IMR-90 (cell line): ENCODE measurements around the gene CTNNA2. TPM values are rescaled to one million over a fixed set of nuclear protein-coding genes. Genes with fewer than 3 reads are reported as not detected.

Source experiments
- ATAC-seq: fragments of 200-7000 bp; cut with Tn5 transposase; 2 replicates; pipeline ENCODE4 v1.9.1; 2020; ENCODE audit warnings: low read depth, mild to moderate bottlenecking, moderate library complexity
- BruUV-seq: library from RNA; stranded (reverse); fragments of 400-500 nt; replicated peaks from 2 replicates; lab custom pipeline; 2021; lab: Mats Ljungman, UMichigan
- CTCF ChIA-PET: fragments of 300-600 bp; formaldehyde crosslinking; extraction: SDS; loops from one replicate; lab custom pipeline; 2021; ENCODE audit warnings: antibody characterized with exemption; lab: Yijun Ruan, JAX
- POLR2A ChIA-PET: fragments of 300-600 bp; sonication (Branson Sonifier 250); formaldehyde crosslinking; loops from one replicate; lab custom pipeline; 2022; ENCODE audit warnings: antibody characterized with exemption; ENCODE audit not compliant: unreplicated experiment; lab: Charles Lee
- DNase-seq: peaks from one replicate; pipeline ENCODE4 v3.0.0; 2013
- H2AFZ ChIP-seq: replicated peaks from 2 replicates; pipeline ENCODE3; 2013; ENCODE audit warnings: low read length, mild to moderate bottlenecking; ENCODE audit not compliant: poor library complexity
- H2AK5ac ChIP-seq: 2 replicates; pipeline ENCODE4 v1.6.1; 2013; ENCODE audit warnings: low read depth, low read length, inconsistent platforms
- H2AK9ac ChIP-seq: replicated peaks from 2 replicates; pipeline ENCODE3; 2013; ENCODE audit warnings: mild to moderate bottlenecking, low read depth, low read length, moderate library complexity; ENCODE audit not compliant: poor library complexity
- H2BK120ac ChIP-seq: 2 replicates; pipeline ENCODE4 v1.6.1; 2013; ENCODE audit warnings: low read depth, low read length, inconsistent platforms
- H2BK15ac ChIP-seq: 3 replicates; pipeline ENCODE4 v1.6.1; 2013; ENCODE audit warnings: low read depth, low read length, inconsistent platforms
- H2BK20ac ChIP-seq: 2 replicates; pipeline ENCODE4 v1.6.1; 2013; ENCODE audit warnings: low read depth, mild to moderate bottlenecking, inconsistent platforms, low read length, moderate library complexity
- H2BK5ac ChIP-seq: 2 replicates; pipeline ENCODE4 v1.6.1; 2013; ENCODE audit warnings: mild to moderate bottlenecking, low read depth, low read length, inconsistent platforms; ENCODE audit not compliant: poor library complexity, severe bottlenecking
- H3K14ac ChIP-seq: replicated peaks from 2 replicates; pipeline ENCODE4 v1.6.1; 2013; ENCODE audit warnings: low read depth, low read length, inconsistent platforms
- H3K18ac ChIP-seq: 2 replicates; pipeline ENCODE4 v1.6.1; 2013; ENCODE audit warnings: low read depth, low read length, control low read depth
- H3K23ac ChIP-seq: 2 replicates; pipeline ENCODE4 v1.6.1; 2013; ENCODE audit warnings: low read depth, low read length, inconsistent platforms
- H3K27ac ChIP-seq: 2 replicates; pipeline ENCODE4 v1.5.1; 2013; ENCODE audit warnings: mild to moderate bottlenecking, control low read depth, low read length; ENCODE audit not compliant: insufficient read depth
- H3K27me3 ChIP-seq: 2 replicates; pipeline ENCODE4 v1.6.1; 2013; ENCODE audit warnings: low read length; ENCODE audit not compliant: control insufficient read depth, insufficient read depth
- H3K36me3 ChIP-seq: 2 replicates; pipeline ENCODE4 v1.6.1; 2013; ENCODE audit warnings: low read length, mixed read lengths; ENCODE audit not compliant: control insufficient read depth, insufficient read depth
- H3K4ac ChIP-seq: 2 replicates; pipeline ENCODE4 v1.6.1; 2013; ENCODE audit warnings: low read depth, low read length, inconsistent platforms
- H3K4me1 ChIP-seq: 2 replicates; pipeline ENCODE4 v1.6.1; 2013; ENCODE audit warnings: low read length, mixed read lengths; ENCODE audit not compliant: control insufficient read depth, insufficient read depth
- H3K4me2 ChIP-seq: 2 replicates; pipeline ENCODE4 v1.6.1; 2013; ENCODE audit warnings: low read depth, mild to moderate bottlenecking, control low read depth, low read length, moderate library complexity
- H3K4me3 ChIP-seq: 2 replicates; pipeline ENCODE4 v1.5.1; 2013; ENCODE audit warnings: low read depth, mild to moderate bottlenecking, control low read depth, low read length, moderate library complexity; ENCODE audit not compliant: insufficient read depth
- H3K56ac ChIP-seq: 2 replicates; pipeline ENCODE4 v1.6.1; 2013; ENCODE audit warnings: low read length, inconsistent platforms; ENCODE audit not compliant: insufficient read depth; ENCODE audit errors: extremely low read depth
- H3K79me1 ChIP-seq, 2 experiments: 2 replicates each; pipeline ENCODE4 v1.6.1; 2013; ENCODE audit warnings: low read length in 2 of 2, inconsistent platforms in 1 of 2, low read depth in 1 of 2
- H3K9ac ChIP-seq: 2 replicates; pipeline ENCODE4 v1.6.1; 2013; ENCODE audit warnings: low read depth, low read length, control low read depth
- H3K9me1 ChIP-seq: 2 replicates; pipeline ENCODE4 v1.6.1; 2013; ENCODE audit warnings: low read length, inconsistent platforms; ENCODE audit not compliant: insufficient read depth
- H3K9me3 ChIP-seq: 2 replicates; pipeline ENCODE4 v1.6.1; 2013; ENCODE audit warnings: low read length; ENCODE audit not compliant: control insufficient read depth, insufficient read depth
- H4K20me1 ChIP-seq: 2 replicates; pipeline ENCODE4 v1.6.1; 2013; ENCODE audit warnings: low read length, inconsistent platforms; ENCODE audit not compliant: insufficient read depth
- H4K5ac ChIP-seq: 2 replicates; pipeline ENCODE4 v1.6.1; 2013; ENCODE audit warnings: mild to moderate bottlenecking, low read depth, low read length, control low read depth
- H4K8ac ChIP-seq, 2 experiments: 2 replicates each; pipeline ENCODE4 v1.6.1; 2013; ENCODE audit warnings: low read depth in 2 of 2, low read length in 2 of 2, control low read depth in 1 of 2, inconsistent platforms in 1 of 2
- H4K91ac ChIP-seq: 2 replicates; pipeline ENCODE4 v1.6.1; 2013; ENCODE audit warnings: low read depth, low read length, inconsistent platforms; ENCODE audit not compliant: insufficient read depth
- CEBPB ChIP-seq: IDR thresholded peaks from 2 replicates; pipeline ENCODE4 v1.6.1; 2012; ENCODE audit warnings: low read depth, low read length, improper control_type of control experiment
- FOS ChIP-seq: fragments of 150-350 bp; IDR thresholded peaks from 2 replicates; pipeline ENCODE4 v1.6.1; 2016; ENCODE audit warnings: low read depth, low read length
- MAFK ChIP-seq: IDR thresholded peaks from 2 replicates; pipeline ENCODE4 v1.6.1; 2012; ENCODE audit warnings: low read depth, low read length, improper control_type of control experiment
- MAZ ChIP-seq: IDR thresholded peaks from 2 replicates; pipeline ENCODE4 v1.6.1; 2012; ENCODE audit warnings: low read depth, mild to moderate bottlenecking, low read length, improper control_type of control experiment, moderate library complexity, borderline replicate concordance
- MXI1 ChIP-seq: IDR thresholded peaks from 2 replicates; pipeline ENCODE4 v1.6.1; 2012; ENCODE audit warnings: low read depth, mild to moderate bottlenecking, low read length, moderate library complexity, borderline replicate concordance
- NFE2L2 ChIP-seq: fragments of 150-350 bp; IDR thresholded peaks from 2 replicates; pipeline ENCODE4 v1.6.1; 2016; ENCODE audit warnings: low read depth, mild to moderate bottlenecking, low read length
- RFX5 ChIP-seq: IDR thresholded peaks from 2 replicates; pipeline ENCODE4 v1.8.0; 2012; ENCODE audit warnings: low read depth, mild to moderate bottlenecking, low read length, moderate library complexity
- SMC3 ChIP-seq: fragments of 150-350 bp; IDR thresholded peaks from 2 replicates; pipeline ENCODE4 v1.6.1; 2016; ENCODE audit warnings: low read depth, mild to moderate bottlenecking, antibody characterized with exemption, low read length, moderate library complexity
- WGBS, 2 experiments: methylation state at CpG; one replicate each; pipeline versions ENCODE4 v1.1.5 to v1.1.7; 2013; ENCODE audit warnings: missing lambda C conversion rate in 2 of 2; ENCODE audit not compliant: insufficient read length in 1 of 2; ENCODE audit errors: extremely low coverage in 2 of 2; 5-methylcytosine and 5-hydroxymethylcytosine counted together
- dilution Hi-C: fragments of 300-500 bp; cut with HindIII; formaldehyde crosslinking; loops from one replicate; pipeline ENCODE4 v1.14.3; 2018; ENCODE audit warnings: low sequenced_read_pairs; ENCODE audit not compliant: unreplicated experiment
- in situ Hi-C: fragments of 300-500 bp; cut with MboI; formaldehyde crosslinking; loops from 3 replicates; pipeline ENCODE4 v1.14.3; 2019; ENCODE audit warnings: low sequenced_read_pairs, inconsistent platforms, mixed read lengths
- intact Hi-C: fragments of 100-400 bp; cut with micrococcal nuclease; formaldehyde crosslinking; loops from 2 replicates; pipeline ENCODE4 v1.10.0; 2022
- polyA plus RNA-seq, 3 experiments: library from polyadenylated mRNA; depleted of rRNA; stranded (reverse); fragments of >200 nt; gene quantifications; 2 replicates each; pipeline ENCODE4 v1.2.3, GENCODE V29; 2012; ENCODE audit warnings: low replicate concordance in 1 of 3
- total RNA-seq: library from RNA; depleted of rRNA; stranded (reverse); fragments of >200 nt; gene quantifications from 2 replicates; pipeline ENCODE4 v1.2.3, GENCODE V29; 2012
- TF ChIP-seq, protein P1 (sequence below): fragments of 150-350 bp; IDR thresholded peaks from 2 replicates; pipeline ENCODE4 v1.6.1; 2016; ENCODE audit warnings: low read depth, mild to moderate bottlenecking, low read length, moderate library complexity, borderline replicate concordance
- TF ChIP-seq, protein P2 (sequence below): fragments of 150-350 bp; IDR thresholded peaks from 2 replicates; pipeline ENCODE4 v1.6.1; 2017; ENCODE audit warnings: mild to moderate bottlenecking, antibody characterized with exemption, low read length, low read depth

Gene CTNNA2
- total and polyA plus RNA-seq, 2 of the 4 experiments (the other 2 are of a cell fraction): not detected

GRCh38 chr2:79941179-79941578, 428.3 kb downstream of the CTNNA2 start:
- Histone ChIP-seq H4K5ac (no peak overlapping the region), H4K20me1 (no peaks in the 10 kb centered on the region), H3K27ac (no peak overlapping the region), H3K9me1 (no peaks in the 10 kb centered on the region), H3K79me1 (no peaks in the 10 kb centered on the region), H3K4me1 (no peaks in the 10 kb centered on the region), H2BK5ac (no peak overlapping the region), H4K8ac (no peak overlapping the region), H3K4me3 (no peak overlapping the region), H3K14ac (no peak overlapping the region), H2AFZ (no peak overlapping the region), H3K27me3 (peaks cover 2% of the 10 kb centered on the region; the same call in 1 of the 2 replicates), H3K56ac (no peak overlapping the region), H2AK5ac (no peak overlapping the region), H2BK15ac (no peak overlapping the region), H3K36me3 (no peaks in the 10 kb centered on the region), H2BK120ac (no peak overlapping the region), H3K18ac (no peak overlapping the region), H3K9ac (no peak overlapping the region), H4K91ac (no peak overlapping the region), H2BK20ac (no peak overlapping the region), H2AK9ac (no peak overlapping the region), H3K4ac (no peak overlapping the region), H3K9me3 (no peaks in the 10 kb centered on the region), H3K4me2 (no peak overlapping the region), H3K23ac (no peak overlapping the region)
- no peak for ATAC-seq
- DNase-seq: no peak
- intact Hi-C loops (no loop called here), in situ Hi-C loops (no loop called here), dilution Hi-C loops (no loop called here)
- no peak for TF ChIP-seq MAFK
- TF ChIP-seq, protein P1, sequence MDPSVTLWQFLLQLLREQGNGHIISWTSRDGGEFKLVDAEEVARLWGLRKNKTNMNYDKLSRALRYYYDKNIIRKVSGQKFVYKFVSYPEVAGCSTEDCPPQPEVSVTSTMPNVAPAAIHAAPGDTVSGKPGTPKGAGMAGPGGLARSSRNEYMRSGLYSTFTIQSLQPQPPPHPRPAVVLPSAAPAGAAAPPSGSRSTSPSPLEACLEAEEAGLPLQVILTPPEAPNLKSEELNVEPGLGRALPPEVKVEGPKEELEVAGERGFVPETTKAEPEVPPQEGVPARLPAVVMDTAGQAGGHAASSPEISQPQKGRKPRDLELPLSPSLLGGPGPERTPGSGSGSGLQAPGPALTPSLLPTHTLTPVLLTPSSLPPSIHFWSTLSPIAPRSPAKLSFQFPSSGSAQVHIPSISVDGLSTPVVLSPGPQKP: no peak
- TF ChIP-seq, protein P2, sequence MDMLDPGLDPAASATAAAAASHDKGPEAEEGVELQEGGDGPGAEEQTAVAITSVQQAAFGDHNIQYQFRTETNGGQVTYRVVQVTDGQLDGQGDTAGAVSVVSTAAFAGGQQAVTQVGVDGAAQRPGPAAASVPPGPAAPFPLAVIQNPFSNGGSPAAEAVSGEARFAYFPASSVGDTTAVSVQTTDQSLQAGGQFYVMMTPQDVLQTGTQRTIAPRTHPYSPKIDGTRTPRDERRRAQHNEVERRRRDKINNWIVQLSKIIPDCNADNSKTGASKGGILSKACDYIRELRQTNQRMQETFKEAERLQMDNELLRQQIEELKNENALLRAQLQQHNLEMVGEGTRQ: no peak
- no peak for TF ChIP-seq MXI1
- no peak for TF ChIP-seq RFX5
- TF ChIP-seq SMC3: no peak
- TF ChIP-seq FOS: no peak
- no peak for TF ChIP-seq NFE2L2
- TF ChIP-seq CEBPB: no peak
- TF ChIP-seq MAZ: no peak
- ChIA-PET CTCF (no interaction called here), POLR2A (no interaction called here)
- BruUV-seq: no TSS peak
- no CpG with 5 or more reads among the region's 2 CpGs for WGBS, 2 experiments
